Activated effector memory CD4-positive, alpha-beta T cell treated with anti-CD3 and anti-CD28 coated beads, Interleukin-2, amount 50 U/mL, for 16 hours (primary cell): ENCODE results near the gene WWTR1.

Experiments
- DNase-seq: peaks from one replicate; pipeline ENCODE4 v3.0.0-alpha.2; 2020

Gene WWTR1

DNA sequence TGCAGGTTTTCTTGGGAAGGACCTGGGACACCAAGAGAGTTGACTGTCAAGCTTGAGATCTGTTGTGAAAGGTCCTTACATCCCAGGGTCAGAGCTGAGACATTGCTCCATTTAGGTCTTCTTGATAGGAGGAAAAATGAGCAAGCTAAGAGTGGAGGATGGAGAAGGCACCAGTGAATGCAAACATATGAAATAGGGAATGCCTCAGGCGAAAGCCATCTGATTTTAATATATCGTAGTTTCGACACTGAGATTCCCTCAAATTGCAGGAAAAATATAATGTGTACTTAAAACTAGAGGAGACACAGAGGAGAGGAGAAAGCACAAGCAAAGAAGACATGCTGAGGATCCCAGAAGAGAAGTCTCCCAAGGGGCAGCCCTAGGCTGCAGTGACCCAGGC lies 97.8 kb downstream of the WWTR1 start:
- no peak for DNase-seq

DNA sequence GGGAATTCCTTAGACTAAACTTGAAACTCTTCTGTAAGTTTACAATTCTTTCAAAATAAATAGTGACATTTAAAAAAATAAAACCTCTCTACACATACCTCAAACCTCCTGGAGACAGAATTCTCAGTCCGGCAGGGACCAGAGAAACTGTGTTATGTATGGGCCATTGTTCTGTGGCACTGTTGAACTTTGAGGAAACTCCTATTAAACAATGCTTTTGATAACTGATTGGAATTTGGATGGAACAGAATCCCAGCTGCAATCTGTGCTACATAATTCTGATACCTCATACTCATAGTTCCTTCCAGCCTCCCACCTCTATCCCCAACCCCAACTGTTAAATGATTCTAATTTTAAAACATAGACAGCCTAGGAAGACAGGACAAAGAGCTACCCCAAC lies 98.3 kb downstream of the WWTR1 start:
- DNase-seq = no peak

DNA sequence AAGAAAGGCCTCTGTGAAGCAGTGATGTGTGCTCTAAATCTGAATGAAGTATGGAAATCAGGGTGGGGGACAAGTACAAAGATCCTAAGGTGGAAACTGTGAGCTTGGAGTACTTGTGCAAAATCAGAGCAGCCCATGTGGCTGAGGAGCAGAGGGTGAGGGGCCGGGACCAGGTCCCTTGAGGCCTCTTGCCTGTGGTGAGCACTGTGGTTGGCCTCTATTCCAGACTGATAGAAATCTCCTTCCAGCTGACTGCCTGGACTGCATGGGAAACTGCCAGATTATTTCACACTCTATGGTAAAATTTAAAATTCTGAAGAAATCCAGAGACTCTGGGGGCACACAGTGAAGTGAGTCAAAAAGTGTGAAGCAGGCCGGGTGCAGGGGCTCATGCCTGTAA lies 101.9 kb downstream of the WWTR1 start:
- no peak for DNase-seq

DNA sequence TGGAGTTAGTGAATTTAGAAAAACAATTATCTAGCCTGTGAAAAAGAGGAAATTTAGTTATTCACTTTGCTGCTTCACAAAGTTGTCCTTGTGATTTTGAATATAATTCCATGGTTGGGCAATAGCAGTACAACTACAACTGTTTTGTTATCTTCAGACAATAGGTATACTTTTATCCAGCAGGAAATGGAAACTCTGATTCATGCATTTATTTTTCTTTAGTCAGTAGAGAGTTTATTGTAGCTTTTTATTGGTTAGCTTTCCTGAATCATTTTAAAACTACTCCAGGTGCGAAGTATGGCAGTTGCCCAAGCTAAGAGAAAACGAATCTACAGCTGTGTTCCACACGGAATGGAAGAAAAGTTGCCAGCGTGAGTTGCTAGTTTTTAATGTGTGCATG lies 103.0 kb downstream of the WWTR1 start:
- DNase-seq = no peak

DNA sequence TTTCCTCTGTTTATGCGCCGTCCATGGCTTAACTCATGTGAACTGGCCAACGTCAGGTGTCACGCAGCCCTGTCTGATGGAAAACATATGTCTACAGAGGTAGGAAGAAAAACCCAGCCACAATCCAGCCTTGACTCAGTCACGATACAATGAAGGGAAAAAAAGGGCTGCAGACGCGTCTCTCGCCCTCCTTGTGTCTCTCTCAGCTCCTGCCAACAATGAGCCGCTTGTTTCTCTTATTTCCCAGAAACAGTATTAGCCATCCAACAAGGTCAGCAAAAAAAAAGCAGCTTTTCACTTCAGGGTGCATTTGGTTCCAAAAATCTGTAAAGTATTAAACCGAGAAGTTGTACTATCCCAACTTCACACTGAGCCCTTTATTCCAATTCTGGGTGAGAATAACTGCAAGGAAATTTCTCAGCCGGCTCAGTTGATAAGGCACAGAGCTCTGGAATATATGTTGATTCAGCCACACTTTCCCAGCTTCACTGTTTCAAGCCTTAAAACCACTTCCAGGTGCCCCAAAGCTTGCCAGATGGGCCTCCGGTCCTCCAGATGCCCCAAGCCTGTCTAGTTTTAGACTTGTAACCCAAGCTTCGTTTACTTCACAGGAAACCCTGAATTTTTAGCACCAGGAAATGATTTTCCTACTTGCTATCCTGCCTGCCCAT lies 103.9 kb downstream of the WWTR1 start:
- DNase-seq = no peak

DNA sequence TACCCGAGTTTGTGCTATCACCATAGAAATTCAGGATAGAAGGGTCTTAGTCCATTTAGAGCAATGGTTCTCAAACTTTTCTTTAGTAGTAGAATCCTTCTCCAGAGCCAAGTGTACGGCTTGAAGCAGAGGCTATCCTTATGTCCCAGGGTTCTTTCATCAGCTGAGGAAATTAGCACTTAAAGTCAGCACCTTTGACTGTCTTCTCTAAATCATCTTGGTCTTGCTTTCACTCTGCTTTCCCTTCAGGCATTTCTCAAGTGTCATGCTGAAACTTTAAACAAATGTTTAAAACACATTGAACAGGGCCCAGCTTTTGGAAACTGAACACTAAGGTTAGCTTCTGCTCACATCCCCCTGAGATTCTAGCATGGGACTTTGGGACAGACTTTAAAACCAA lies 105.1 kb downstream of the WWTR1 start:
- DNase-seq = no peak

DNA sequence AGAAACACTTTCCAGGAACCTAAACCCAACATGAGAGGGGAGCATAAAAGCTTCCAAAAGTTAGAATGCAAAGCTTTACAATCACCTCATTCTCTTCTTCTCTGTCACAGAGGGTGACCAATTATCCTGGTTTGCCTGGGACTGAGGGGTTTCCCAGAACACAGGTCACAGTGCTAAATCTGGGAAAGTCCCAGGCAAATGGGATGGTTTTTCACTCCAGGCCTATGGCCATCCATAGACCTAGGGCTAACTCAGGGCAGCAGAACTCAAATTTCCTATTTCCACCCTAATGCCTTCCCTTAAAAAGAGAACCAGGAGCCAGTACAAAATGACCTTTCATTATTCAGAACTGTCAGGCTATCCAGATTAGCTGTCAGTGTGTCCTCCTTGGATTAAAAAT lies 106.3 kb downstream of the WWTR1 start:
- DNase-seq = no peak

DNA sequence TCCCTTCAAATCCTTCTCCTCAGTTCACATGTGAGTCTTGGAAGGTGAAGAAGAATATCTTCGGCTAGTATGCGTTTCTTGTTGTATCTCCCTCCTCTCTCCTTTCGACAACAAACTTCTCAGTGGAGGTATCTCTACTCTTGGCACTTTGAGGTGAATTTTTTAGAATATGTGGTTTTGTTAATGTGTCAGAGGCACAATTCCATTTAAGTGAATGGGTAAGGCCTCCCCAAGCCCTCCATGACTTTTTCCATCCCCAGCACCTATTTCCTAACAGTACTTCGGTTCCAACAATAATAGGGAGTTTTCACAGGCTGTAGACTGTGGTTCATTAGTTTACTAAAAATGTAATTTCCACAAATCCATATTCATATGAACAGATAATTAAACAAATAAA lies 109.2 kb downstream of the WWTR1 start:
- no peak for DNase-seq

DNA sequence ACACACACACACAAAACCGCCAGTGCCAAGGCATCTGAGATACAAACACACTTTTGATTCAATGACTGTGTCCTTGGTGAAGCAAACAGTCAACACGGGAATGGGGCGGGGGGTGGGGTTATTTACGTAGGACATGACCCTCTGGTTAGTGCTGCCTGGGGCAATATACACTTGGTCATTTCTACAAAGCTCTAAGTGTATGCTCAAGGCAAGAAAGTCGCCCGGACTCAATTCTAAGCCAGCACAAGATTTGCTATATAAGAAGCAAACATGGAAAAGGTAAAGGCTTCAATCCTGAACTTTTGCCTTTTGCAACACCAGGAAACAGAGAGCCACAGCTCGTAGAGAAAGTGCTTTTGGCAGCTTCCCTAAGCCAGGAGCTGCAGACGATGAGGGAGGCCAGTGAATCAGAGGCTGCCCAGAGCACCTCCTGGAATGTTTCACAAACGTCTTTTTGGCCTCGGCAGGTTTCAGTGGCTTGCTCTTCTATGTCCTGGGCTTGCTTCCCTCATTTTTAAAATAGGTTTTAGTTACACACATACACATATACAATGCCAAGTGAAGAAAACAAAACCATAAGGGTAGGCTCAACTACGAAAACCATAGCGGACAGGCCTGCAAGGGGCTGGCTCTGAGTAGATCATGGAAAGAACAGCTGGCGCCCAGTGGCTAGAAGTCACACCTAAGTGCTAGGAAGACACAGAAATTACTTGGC lies 109.7 kb downstream of the WWTR1 start:
- DNase-seq = no peak

DNA sequence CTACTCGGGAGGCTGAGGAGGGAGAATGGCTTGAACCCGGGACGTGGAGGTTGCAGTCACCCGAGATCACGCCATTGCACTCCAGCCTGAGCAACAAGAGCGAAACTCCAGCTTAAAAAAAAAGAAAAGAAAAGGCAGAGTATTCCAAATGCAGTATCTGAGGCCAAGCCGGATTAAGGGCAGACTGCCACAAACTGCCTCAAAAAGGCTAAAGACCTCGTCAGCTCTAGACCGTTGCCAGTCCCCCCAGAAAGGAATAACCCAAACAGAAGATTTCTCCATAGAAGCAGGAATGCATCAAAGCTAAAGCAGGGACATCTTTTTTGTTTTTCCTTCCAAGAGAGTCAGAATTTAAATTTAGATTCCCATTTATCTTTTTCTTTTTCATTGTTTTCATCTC lies 110.4 kb downstream of the WWTR1 start:
- no peak for DNase-seq

DNA sequence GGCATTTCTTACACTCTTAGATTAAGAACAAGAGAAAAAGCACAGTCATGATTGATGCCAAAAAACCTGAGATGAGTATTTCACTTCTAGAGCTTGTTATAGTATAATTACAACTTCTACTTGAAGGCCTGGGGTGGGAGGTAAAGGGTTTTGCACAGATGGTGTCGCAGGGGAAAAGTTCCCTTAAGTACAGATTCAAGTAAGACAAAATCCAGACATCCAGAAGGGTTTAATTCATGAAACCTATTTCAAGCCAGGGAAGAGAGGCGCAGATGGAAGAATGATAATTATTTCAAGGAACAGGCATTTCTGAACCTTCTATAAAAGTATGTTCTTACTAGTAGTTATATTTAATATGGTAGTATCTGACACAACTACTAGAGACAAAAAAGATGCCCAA lies 112.8 kb downstream of the WWTR1 start:
- no peak for DNase-seq

DNA sequence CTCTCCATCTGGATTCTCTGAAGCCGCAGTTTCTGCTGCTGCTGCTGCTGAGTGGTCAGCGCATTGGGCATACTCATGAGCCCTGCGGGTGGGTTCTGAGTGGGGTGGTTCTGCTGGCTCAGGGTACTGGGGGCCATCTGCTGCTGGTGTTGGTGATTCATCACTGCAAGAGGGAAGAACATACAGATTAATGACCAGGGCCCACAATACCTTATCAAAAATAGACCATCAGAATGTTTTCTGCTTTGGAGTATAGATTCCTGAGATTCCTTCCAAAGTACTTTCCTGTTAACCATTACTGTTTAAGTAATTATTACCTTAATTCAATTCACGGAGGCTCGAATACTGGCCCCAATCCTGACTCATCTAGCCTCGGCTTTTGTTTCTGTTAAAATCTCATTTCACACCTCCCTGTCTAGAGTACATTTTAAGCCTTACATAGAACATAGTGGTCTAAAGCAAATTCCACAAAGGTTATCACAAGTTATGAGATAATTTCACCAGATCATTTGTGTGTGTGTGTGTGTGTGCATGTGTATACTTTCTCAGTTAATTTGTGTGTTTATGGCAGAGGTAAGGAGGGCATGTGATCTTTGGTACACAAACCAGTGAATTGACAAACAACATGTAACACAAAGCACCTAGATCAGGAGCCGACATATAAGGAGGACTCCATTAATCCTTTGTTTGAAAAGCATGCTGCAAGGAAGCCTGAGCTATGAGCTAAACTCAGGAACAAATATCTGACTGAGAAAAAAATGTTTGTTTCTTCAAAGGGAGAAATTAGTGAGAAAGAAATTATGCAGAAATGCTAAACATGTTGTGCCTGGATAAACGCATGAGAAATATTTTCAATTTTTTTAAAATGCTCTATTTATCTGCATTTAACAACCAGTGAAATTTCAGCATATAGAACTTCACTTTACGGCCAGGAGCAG lies 115.2 kb downstream of the WWTR1 start:
- no peak for DNase-seq

DNA sequence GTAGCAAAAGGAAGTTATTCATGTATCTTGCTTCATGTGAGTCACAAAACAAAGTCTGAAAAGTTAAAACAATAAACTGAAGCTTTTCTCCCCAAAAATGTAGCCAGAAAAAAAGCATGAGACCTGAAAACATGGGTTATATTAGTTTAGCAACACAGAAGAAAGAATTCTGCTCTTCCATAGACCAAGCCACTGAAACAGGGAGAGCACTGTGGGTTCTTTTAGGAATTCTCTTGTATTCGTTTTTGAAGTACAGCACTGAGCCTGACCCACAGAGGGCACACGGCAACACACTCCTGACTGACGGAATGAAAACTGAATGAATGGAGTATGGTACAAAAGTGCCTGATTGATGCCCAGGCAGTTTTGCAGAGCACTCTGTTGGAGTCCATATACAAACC lies 116.7 kb downstream of the WWTR1 start:
- DNase-seq = no peak

DNA sequence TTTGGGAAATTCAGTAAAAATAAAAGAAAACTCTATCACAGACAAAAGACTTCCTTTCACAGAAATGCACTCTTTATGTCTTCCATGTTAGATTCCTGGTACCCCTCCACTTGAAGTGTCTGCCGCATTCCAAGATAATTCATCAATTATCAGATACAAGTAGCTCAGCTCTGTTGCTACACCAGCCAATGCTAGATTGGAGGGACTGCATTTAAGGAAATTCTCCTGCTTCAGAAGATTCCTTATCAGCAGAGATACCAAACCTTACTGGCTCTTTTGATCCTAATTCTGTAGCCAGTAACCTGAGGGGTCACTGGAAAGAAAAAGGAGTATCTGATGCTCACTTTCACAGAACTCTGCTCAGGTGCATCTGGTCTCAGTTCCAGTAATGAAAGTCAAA lies 119.5 kb downstream of the WWTR1 start:
- DNase-seq = no peak

DNA sequence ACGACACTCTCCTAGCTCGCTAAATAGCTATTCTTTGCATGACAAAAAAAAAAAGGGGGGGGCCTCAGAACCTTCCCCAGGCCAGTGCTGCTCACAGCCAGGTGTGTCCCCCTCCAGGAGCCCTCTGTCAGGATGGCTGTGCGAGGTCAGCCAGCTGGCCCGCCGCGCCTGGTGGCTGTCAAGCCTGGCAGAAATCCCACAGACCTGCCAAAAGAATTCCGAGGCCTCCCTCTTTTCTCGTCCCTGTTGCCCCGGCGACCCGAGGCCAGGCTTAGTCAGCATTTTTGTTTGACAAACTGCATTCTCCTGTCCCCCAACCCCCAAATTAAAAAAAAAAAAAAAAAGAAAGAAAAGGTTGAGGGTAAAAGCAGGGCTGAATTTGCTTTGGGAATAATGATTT lies 121.4 kb downstream of the WWTR1 start:
- DNase-seq = no peak

DNA sequence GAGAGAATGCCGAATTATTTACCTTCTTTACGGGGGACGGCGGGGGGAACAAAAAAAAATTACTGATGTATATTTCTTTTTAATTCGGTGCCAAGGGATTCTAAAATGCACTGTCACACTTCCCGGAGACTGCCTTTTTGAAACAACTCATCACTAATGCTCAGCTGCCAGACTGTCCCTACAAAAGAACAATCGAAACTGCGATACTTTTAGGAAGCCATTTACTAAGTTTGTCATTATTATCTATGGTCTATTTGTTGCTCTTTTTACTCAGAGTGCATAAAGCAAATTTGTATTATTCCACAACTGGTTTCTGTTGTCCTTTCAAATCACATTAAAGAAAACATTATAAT lies 122.5 kb downstream of the WWTR1 start:
- DNase-seq = no peak

DNA sequence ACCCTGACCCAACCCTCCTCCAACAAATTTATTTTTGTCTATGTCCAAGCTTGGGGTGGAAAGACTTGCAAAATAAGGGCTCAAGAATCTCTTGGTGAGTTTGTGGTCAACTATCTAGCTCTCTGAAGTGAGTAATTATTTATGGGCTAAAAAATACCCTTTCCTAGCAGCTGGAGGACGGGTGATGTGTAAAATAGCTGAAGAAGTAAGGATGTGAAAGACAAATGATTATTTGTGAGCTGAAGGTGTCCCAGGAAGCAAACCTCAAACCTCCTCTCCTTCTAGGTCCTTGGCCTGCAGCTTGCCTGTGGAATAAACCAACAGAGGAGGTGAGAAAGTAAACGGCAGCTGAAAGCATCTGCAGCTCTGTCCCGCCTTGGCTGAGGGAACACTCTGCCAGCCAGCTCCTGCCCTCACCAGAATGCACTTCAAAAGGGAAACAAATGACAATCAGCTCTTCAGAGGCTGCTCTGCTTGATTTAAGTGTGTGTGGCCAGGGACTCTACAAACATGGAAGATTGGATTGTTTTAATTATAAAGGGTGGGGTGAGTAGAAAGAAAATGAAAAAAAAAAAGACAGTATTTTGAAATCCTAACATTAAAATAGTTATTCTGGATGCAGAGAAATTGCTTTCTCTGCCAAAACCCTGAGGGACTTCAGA lies 123.0 kb downstream of the WWTR1 start:
- no peak for DNase-seq

DNA sequence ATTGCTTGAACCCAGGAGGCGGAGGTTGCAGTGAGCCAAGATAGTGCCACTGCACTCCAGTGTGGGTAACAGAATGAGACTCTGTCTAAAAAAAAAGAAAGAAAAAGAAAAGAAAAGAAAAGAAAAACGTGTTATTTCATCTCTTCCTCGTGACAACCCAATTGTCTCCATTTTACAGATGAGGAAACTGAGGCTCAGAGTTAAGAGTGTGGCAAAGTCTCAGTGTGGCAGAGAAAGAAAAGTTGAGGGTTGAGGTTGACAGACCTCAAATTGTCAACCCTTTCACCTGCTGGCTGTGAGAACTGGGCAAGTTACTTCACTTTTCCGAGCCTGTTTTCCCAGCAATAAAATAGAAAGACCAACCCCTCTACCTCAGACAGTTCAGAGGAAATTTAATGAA lies 123.7 kb downstream of the WWTR1 start:
- no peak for DNase-seq

DNA sequence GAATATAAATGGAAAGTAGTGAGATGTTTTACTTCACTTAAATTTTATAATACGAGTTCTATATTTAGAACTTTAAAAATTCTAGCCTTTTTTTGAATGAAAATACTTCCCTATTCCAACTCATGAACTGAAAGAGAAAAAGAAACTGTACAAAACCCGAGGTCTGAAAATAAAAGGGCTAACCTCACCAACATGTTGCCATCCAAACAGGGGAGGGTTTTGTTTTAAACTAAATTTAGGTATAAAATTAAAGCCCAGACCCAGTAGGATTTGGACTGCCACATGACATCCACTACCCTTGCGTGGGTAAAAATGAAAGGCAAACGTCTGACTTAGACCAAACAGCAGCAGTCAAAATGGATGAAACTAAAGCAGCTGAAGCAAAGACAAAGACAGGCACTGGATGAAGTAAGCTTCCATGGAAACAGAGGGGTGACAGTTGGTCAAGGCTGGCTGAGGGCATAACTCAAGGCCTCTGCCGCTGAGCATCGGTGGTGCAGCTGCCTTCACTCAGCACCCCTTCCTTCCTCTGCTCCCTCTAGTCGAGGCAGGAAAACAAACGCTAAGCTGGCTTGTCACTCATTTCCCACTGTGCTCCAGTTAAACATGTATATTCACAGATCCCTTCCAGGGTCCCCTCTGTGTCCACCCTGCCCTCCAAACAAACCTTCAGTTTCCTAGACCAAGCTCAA lies 125.2 kb downstream of the WWTR1 start:
- DNase-seq = no peak

DNA sequence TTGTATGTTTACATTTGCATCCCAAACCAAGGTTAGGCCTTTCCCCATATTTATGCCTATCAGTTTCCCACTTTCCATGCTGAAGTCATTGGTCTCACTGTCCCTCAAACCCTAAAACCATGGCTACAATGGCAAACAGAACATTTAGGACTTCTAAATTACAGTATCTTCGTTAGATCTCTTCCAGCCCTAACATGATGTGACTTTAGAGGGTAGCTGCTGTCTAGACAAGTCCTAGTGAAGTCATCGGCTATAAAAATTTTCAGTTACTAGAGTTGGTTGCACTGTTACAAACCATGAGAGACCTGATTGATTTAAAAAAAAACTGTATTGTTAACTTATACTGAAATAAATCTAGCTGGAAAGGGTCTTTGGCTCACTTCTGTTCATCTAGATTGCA lies 128.7 kb downstream of the WWTR1 start:
- no peak for DNase-seq

DNA sequence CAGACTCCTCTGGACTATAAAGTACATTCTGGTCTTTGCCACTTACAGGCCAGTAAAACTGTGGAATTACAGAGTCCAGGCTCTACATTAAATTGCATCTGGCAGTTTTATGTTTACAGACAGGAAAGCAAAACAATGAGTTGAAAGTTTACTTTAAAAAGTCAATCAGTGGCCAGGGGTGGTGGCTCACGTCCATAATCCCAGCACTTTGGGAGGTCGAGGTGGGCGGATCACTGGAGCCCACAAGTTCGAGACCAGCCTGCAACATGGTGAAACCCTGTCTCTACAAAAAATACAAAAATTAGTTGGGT lies 129.5 kb downstream of the WWTR1 start:
- DNase-seq = no peak

DNA sequence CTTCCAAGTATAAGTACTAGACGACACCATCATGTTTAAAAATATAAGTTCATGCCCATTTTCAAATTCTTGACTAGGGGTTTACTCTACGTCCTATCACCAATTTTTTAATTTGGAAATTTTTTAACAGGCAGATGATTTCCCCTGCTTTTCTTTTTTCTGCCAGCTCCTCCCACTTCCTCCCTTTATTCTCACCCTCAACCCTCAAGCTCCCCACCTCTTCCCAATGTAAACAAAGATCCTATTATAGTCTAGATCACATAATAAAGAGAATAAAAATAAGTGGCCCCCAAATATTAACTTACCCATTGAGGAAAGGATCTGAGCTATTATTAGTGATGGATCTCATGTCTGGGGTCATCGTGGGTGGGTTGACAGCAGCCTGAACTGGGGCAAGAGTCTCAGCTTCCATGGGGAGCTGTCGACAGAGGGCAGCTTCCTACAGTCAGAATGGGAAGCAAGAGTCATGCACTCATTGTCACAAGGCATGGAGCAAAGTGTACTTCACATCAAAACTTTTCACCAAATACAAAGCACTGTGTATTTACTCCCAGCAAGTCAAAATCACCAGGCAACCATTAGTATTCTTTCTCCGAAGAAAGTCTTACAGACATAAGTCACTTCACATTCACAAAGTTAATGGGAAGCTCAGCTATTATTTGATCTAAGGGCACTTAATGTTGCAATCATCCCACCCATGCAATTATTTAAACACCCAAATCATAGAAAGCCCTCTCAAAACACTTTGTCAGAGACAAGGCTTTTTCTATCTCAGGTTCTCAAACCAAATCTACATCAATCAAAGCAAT lies 130.1 kb downstream of the WWTR1 start:
- no peak for DNase-seq
